ENCODE measurements around the gene KCNK13. TPM values are rescaled to one million over a fixed set of nuclear protein-coding genes. Genes with fewer than 3 reads are reported as not detected.
A peak's percentile ranks its signal among the peaks of the same experiment; 100 is the strongest.

The KCNK13 gene
- total and polyA plus RNA-seq, 3 donors from 2014 or later = 26.2 to 59.1 (median 42.5) TPM

GRCh38 chr14:90105756-90106155 lies 44.0 kb downstream of the KCNK13 start:
- Histone ChIP-seq H3K27me3 (no peaks in the 10 kb centered on the region), H3K9me3 (no peaks in the 10 kb centered on the region), H3K4me1 (peaks cover 20% of the 10 kb centered on the region), H3K27ac (peak overlapping the region; percentile 61 to 72), H3K36me3 (ENCODE audit: low read depth, missing control alignments) (no peaks in the 10 kb centered on the region), H3K4me3 (no peak overlapping the region)
- WGBS, 2 donors = 29 to 51% methylated on average over 4 of the region's 4 CpGs
- TF ChIP-seq POLR2A (IDR thresholded peaks at IDR 0.05) (no peak), CTCF (IDR thresholded peaks at IDR 0.05) (no peak)
- intact Hi-C loops (cut with DNase I; ENCODE audit: low total_unique reads) = no loop called here
- DNase-seq = peak; percentile 72

- Histone ChIP-seq H3K27me3 (no peaks in the 10 kb centered on the region), H3K36me3 (ENCODE audit: low read depth, missing control alignments) (no peaks in the 10 kb centered on the region), H3K4me3 (no peak overlapping the region), H3K27ac (no peak overlapping the region), H3K9me3 (no peaks in the 10 kb centered on the region), H3K4me1 (peaks cover 20% of the 10 kb centered on the region)
- 84 to 91% methylated on average over 6 of the region's 6 CpGs for WGBS, 2 donors
- intact Hi-C loops (cut with DNase I; ENCODE audit: low total_unique reads) = no loop called here
- DNase-seq = no peak
- TF ChIP-seq CTCF (IDR thresholded peaks at IDR 0.05) (no peak), POLR2A (IDR thresholded peaks at IDR 0.05) (no peak)
Observed at GRCh38 chr14:90107789-90108188, 46.0 kb downstream of the KCNK13 start.

- WGBS, 2 donors = 81 to 90% methylated on average over 7 to 10 of the region's 10 CpGs
- no peaks in the 10 kb centered on the region for H3K36me3 ChIP-seq (ENCODE audit: low read depth, missing control alignments)
- no peak overlapping the region for H3K4me3 ChIP-seq
- no peaks in the 10 kb centered on the region for H3K27me3 ChIP-seq
- TF ChIP-seq POLR2A (IDR thresholded peaks at IDR 0.05) = no peak
- TF ChIP-seq CTCF (IDR thresholded peaks at IDR 0.05) = peak in 1 of 3 experiments; percentile 11
- no peak overlapping the region for H3K27ac ChIP-seq
- H3K4me1 ChIP-seq = peaks cover 11% of the 10 kb centered on the region
- intact Hi-C loops (cut with DNase I; ENCODE audit: low total_unique reads) = no loop called here
- DNase-seq = no peak
- no peaks in the 10 kb centered on the region for H3K9me3 ChIP-seq
Observed at GRCh38 chr14:90109858-90110257, 48.1 kb downstream of the KCNK13 start.

- no peak for DNase-seq
- H3K9me3 ChIP-seq = no peaks in the 10 kb centered on the region
- H3K4me1 ChIP-seq = no peaks in the 10 kb centered on the region
- intact Hi-C loops (cut with DNase I; ENCODE audit: low total_unique reads) = no loop called here
- no peak overlapping the region for H3K4me3 ChIP-seq
- no peaks in the 10 kb centered on the region for H3K27me3 ChIP-seq
- TF ChIP-seq POLR2A (IDR thresholded peaks at IDR 0.05) (no peak), CTCF (IDR thresholded peaks at IDR 0.05) (no peak)
- 65 to 70% methylated on average over 12 of the region's 12 CpGs for WGBS, 2 donors
- H3K27ac ChIP-seq = no peak overlapping the region
- H3K36me3 ChIP-seq (ENCODE audit: low read depth, missing control alignments) = no peaks in the 10 kb centered on the region
Observed at GRCh38 chr14:90111895-90112534, 50.2 kb downstream of the KCNK13 start.

- intact Hi-C loops (cut with DNase I; ENCODE audit: low total_unique reads) = no loop called here
Observed at GRCh38 chr14:90114554-90114953, 52.8 kb downstream of the KCNK13 start.

More at GRCh38 chr14:90114554-90114953, 52.8 kb downstream of the KCNK13 start:
- H3K4me1 ChIP-seq = peaks cover 10% of the 10 kb centered on the region
- H3K36me3 ChIP-seq (ENCODE audit: low read depth, missing control alignments) = no peaks in the 10 kb centered on the region
- TF ChIP-seq POLR2A (IDR thresholded peaks at IDR 0.05) (no peak), CTCF (IDR thresholded peaks at IDR 0.05) (no peak)
- H3K27ac ChIP-seq = no peak overlapping the region
- H3K27me3 ChIP-seq = no peaks in the 10 kb centered on the region
- H3K9me3 ChIP-seq = no peaks in the 10 kb centered on the region
- H3K4me3 ChIP-seq = no peak overlapping the region
- 89 to 95% methylated on average over 5 of the region's 5 CpGs for WGBS, 2 donors
- no peak for DNase-seq
